GM12892 (cell line): ENCODE results near the gene MICAL3.
"Not testable (repeated sequence)": the region's sequence is repeated elsewhere in the genome, so short reads cannot be mapped to it uniquely, and the experiment has no call there.

Source experiments
- DNase-seq: peaks from one replicate; pipeline ENCODE4 v3.0.0; 2011; ENCODE audit not compliant: insufficient read length
- FAIRE-seq: peaks from 2 replicates; lab custom pipeline; 2011; peaks lifted over from hg19 to GRCh38; lab: Jason Lieb, UNC
- POLR2A ChIP-seq: IDR thresholded peaks from 2 replicates; pipeline ENCODE4 v1.6.1; 2011; ENCODE audit warnings: low read depth, low read length, control low read depth
- POLR2AphosphoS5 ChIP-seq: IDR thresholded peaks from 2 replicates; pipeline ENCODE4 v1.6.1; 2011; ENCODE audit warnings: low read depth, low read length, control low read depth
- TAF1 ChIP-seq: IDR thresholded peaks from 2 replicates; pipeline ENCODE4 v1.6.1; 2011; ENCODE audit warnings: low read depth, mild to moderate bottlenecking, control low read depth, low read length, borderline replicate concordance

MICAL3 gene

GRCh38 chr22:17985606-17986005 lies 38.8 kb downstream of the MICAL3 start:
- FAIRE-seq: no peak
- TF ChIP-seq POLR2AphosphoS5: no peak
- TF ChIP-seq TAF1: no peak
- no peak for TF ChIP-seq POLR2A
- no peak for DNase-seq

- not testable (repeated sequence) for FAIRE-seq, DNase-seq
Measured at GRCh38 chr22:17985071-17985470, 39.3 kb downstream of the MICAL3 start.

GRCh38 chr22:17984114-17984513 lies 40.2 kb downstream of the MICAL3 start:
- TF ChIP-seq TAF1: no peak
- FAIRE-seq: no peak

GRCh38 chr22:17982572-17983141 lies 41.7 kb downstream of the MICAL3 start:
- FAIRE-seq: no peak
- TF ChIP-seq POLR2AphosphoS5: no peak
- no peak for TF ChIP-seq TAF1
- TF ChIP-seq POLR2A: no peak
- no peak for DNase-seq

More at GRCh38 chr22:17984114-17984513, 40.2 kb downstream of the MICAL3 start:
- no peak for DNase-seq

- no peak for DNase-seq
- no peak for FAIRE-seq
- TF ChIP-seq POLR2AphosphoS5 (no peak), POLR2A (no peak), TAF1 (no peak)
Measured at GRCh38 chr22:17981497-17981896, 42.9 kb downstream of the MICAL3 start.

GRCh38 chr22:17980638-17981051 lies 43.7 kb downstream of the MICAL3 start:
- no peak for TF ChIP-seq TAF1
- TF ChIP-seq POLR2AphosphoS5: no peak
- no peak for TF ChIP-seq POLR2A
- FAIRE-seq: peak; percentile 65
- DNase-seq: no peak

- no peak for TF ChIP-seq TAF1
- TF ChIP-seq POLR2A: no peak
- TF ChIP-seq POLR2AphosphoS5: no peak
- DNase-seq (no peak), FAIRE-seq (no peak)
Measured at GRCh38 chr22:17980015-17980590, 44.3 kb downstream of the MICAL3 start.

- FAIRE-seq (no peak), DNase-seq (no peak)
- TF ChIP-seq POLR2AphosphoS5 (no peak), TAF1 (no peak), POLR2A (no peak)
Measured at GRCh38 chr22:17978027-17978426, 46.3 kb downstream of the MICAL3 start.

GRCh38 chr22:17977371-17977770 lies 47.0 kb downstream of the MICAL3 start:
- FAIRE-seq (no peak), DNase-seq (no peak)
- no peak for TF ChIP-seq POLR2A
- TF ChIP-seq TAF1: no peak
- no peak for TF ChIP-seq POLR2AphosphoS5

- no peak for TF ChIP-seq POLR2AphosphoS5
- TF ChIP-seq TAF1: no peak
- TF ChIP-seq POLR2A: no peak
Measured at GRCh38 chr22:17976121-17976520, 48.2 kb downstream of the MICAL3 start.

GRCh38 chr22:17974703-17975372 lies 49.5 kb downstream of the MICAL3 start:
- no peak for DNase-seq
- FAIRE-seq: no peak
- TF ChIP-seq TAF1 (no peak), POLR2AphosphoS5 (no peak), POLR2A (no peak)

More at GRCh38 chr22:17976121-17976520, 48.2 kb downstream of the MICAL3 start:
- FAIRE-seq (no peak), DNase-seq (no peak)

- FAIRE-seq: no peak
- TF ChIP-seq POLR2A (no peak), POLR2AphosphoS5 (no peak), TAF1 (no peak)
- DNase-seq: no peak
Measured at GRCh38 chr22:17974087-17974486, 50.3 kb downstream of the MICAL3 start.
